HepG2 (cell line): Measurements from ENCODE around the gene ACTN4. TPM values are rescaled to one million over a fixed set of nuclear protein-coding genes. Genes with fewer than 3 reads are reported as not detected.

Source experiments
- FOXP1 ChIP-seq, 2 experiments: fragments of 450-650 bp in 1 of 2; IDR thresholded peaks; 2 replicates each; pipeline ENCODE4 v1.6.1; 2017 to 2018; ENCODE audit warnings: antibody characterized with exemption in 1 of 2
- KLF11 ChIP-seq: IDR thresholded peaks from 2 replicates; pipeline ENCODE4 v1.6.1; 2016; ENCODE audit warnings: missing compliant biosample characterization
- MAFK ChIP-seq, 2 experiments: IDR thresholded peaks in 1 of 2; conservative IDR thresholded peaks in 1 of 2; 2 replicates each; pipeline ENCODE4 v1.6.1; 2011; ENCODE audit warnings: improper control_type of control experiment in 2 of 2, low read length in 2 of 2
- MIXL1 ChIP-seq: IDR thresholded peaks from 2 replicates; pipeline ENCODE4 v1.6.1; 2016
- MXD4 ChIP-seq: IDR thresholded peaks from 2 replicates; pipeline ENCODE4 v1.6.1; 2016; ENCODE audit warnings: mild to moderate bottlenecking, missing biosample characterization, missing genetic modification reagents
- NFKB2 ChIP-seq: sonication (generic); formaldehyde crosslinking; IDR thresholded peaks from 2 replicates; pipeline ENCODE4 v1.4.0; 2020; ENCODE audit warnings: missing genetic modification reagents, borderline replicate concordance
- PATZ1 ChIP-seq: sonication (generic); formaldehyde crosslinking; IDR thresholded peaks from 2 replicates; pipeline ENCODE4 v1.4.0; 2020; ENCODE audit warnings: missing genetic modification reagents
- RBM22 ChIP-seq: fragments of 200-400 bp; formaldehyde crosslinking; optimal IDR thresholded peaks from 2 replicates; pipeline ENCODE3; 2017; ENCODE audit warnings: mild to moderate bottlenecking, low read length, moderate library complexity
- RXRB ChIP-seq: IDR thresholded peaks from 2 replicates; pipeline ENCODE4 v1.6.1; 2016; ENCODE audit warnings: borderline replicate concordance, missing genetic modification reagents, missing compliant biosample characterization
- SALL1 ChIP-seq: sonication (generic); formaldehyde crosslinking; IDR thresholded peaks from 2 replicates; pipeline ENCODE4 v1.8.0; 2022; ENCODE audit warnings: mild to moderate bottlenecking, missing genetic modification reagents
- SIX4 ChIP-seq: sonication (generic); formaldehyde crosslinking; IDR thresholded peaks from 2 replicates; pipeline ENCODE4 v1.4.0; 2020; ENCODE audit warnings: missing genetic modification reagents
- SOX6 ChIP-seq, 2 experiments: fragments of 450-650 bp in 1 of 2; sonication (generic) in 1 of 2; formaldehyde crosslinking in 1 of 2; IDR thresholded peaks; 2 replicates each; pipeline versions ENCODE4 v1.4.0 to v1.6.1; 2017 to 2020; ENCODE audit warnings: antibody characterized with exemption in 1 of 2, mild to moderate bottlenecking in 1 of 2, missing genetic modification reagents in 1 of 2
- SP5 ChIP-seq: IDR thresholded peaks from 2 replicates; pipeline ENCODE4 v1.6.1; 2016; ENCODE audit warnings: low read depth, borderline replicate concordance
- TCF12 ChIP-seq, 2 experiments: fragments of 450-650 bp in 1 of 2; sonication (generic) in 1 of 2; formaldehyde crosslinking in 1 of 2; IDR thresholded peaks; 2 replicates each; pipeline versions ENCODE4 v1.6.1 to v1.8.0; 2017 to 2022; ENCODE audit warnings: antibody characterized with exemption in 1 of 2, mild to moderate bottlenecking in 1 of 2, missing genetic modification reagents in 1 of 2, moderate library complexity in 1 of 2
- ZNF337 ChIP-seq: sonication (generic); formaldehyde crosslinking; IDR thresholded peaks from 2 replicates; pipeline ENCODE4 v1.5.1; 2020; ENCODE audit warnings: missing genetic modification reagents, low read depth, mild to moderate bottlenecking, borderline replicate concordance
- polyA plus RNA-seq, 8 experiments: library from polyadenylated mRNA; depleted of rRNA in 3 of 8; stranded (reverse) in 7 of 8; unstranded in 1 of 8; fragments of >200 nt; fragmentation: Illumina TruSeq in 4 of 8; extraction: Trizol in 4 of 8; gene quantifications; 2 replicates each; pipeline versions ENCODE4 v1.2.1 to v1.2.3, GENCODE V29; 2011 to 2016; ENCODE audit warnings: low read depth in 4 of 8, missing spikeins in 1 of 8, mixed read lengths in 1 of 8; ENCODE audit not compliant: insufficient read depth in 1 of 8
- total RNA-seq, 5 experiments: library from RNA; depleted of rRNA; stranded (reverse); fragments of >200 nt; fragmentation: Illumina TruSeq; extraction: Trizol; gene quantifications; 2 replicates each; pipeline ENCODE4 v1.2.3, GENCODE V29; 2016; ENCODE audit warnings: low read depth in 1 of 5
- TF ChIP-seq, protein P1 (sequence below): sonication (generic); IDR thresholded peaks from 2 replicates; pipeline ENCODE4 v1.6.1; 2016; ENCODE audit warnings: low read depth, borderline replicate concordance
- TF ChIP-seq, protein P2 (sequence below), 2 experiments: sonication (generic) in 1 of 2; formaldehyde crosslinking in 1 of 2; IDR thresholded peaks; 2 replicates each; pipeline versions ENCODE4 v1.5.1 to v1.6.1; 2011 to 2020; ENCODE audit warnings: borderline replicate concordance in 1 of 2, low read depth in 1 of 2, low read length in 1 of 2, mild to moderate bottlenecking in 1 of 2, missing genetic modification reagents in 1 of 2, moderate library complexity in 1 of 2
- TF ChIP-seq, protein P3 (sequence below): sonication (generic); formaldehyde crosslinking; IDR thresholded peaks from 2 replicates; pipeline ENCODE4 v1.4.0; 2020; ENCODE audit warnings: missing genetic modification reagents, borderline replicate concordance

ACTN4 gene
- total and polyA plus RNA-seq, 2 of the 13 experiments (the other 11 are each of a cell fraction or from before 2014, with no cell fraction given): 171 to 192 TPM

DNA sequence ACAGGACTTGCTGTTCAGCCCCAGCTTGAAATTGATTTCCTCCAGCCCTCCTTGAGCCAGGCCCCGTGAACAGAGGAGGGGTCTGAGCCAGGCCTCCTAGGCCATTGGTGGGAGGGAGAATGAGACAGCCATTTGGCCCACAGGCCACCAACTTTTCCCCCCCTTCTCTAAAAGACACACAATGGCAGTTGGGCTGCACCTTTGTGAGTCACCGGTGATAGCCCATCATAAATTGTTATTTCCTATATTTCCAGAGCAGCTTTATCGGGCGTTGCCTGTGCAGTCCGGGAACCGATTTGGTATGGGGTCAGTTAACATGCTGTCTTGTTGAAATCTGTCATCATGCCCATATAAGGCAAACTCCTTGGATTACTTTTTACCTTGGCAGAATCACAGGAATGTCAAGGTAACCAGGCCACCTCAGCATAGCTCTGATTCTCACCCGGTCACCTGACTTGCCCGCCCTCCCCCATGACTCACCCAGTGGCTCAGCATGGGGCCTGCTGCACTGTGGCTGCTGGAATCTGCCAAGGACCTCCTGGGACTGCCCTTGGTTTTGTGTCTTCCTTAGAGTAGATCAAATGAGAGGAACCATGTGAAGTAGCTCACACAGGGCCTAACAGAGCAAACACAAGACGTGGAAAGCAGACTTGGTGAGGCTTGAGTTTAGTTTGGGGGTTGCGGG is 36.1 kb downstream of the ACTN4 start (continued):
- TF ChIP-seq, protein P1, sequence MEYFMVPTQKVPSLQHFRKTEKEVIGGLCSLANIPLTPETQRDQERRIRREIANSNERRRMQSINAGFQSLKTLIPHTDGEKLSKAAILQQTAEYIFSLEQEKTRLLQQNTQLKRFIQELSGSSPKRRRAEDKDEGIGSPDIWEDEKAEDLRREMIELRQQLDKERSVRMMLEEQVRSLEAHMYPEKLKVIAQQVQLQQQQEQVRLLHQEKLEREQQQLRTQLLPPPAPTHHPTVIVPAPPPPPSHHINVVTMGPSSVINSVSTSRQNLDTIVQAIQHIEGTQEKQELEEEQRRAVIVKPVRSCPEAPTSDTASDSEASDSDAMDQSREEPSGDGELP: peak; percentile 56; the same call in 1 of the 2 replicates
- TF ChIP-seq MIXL1 (CRISPR knock-in tag) (0 out of 2 replicates have a peak, but pooled peaks have one; percentile 32), ZNF337 (CRISPR knock-in tag) (no peak), MAFK (conservative IDR thresholded peaks at IDR 0.05 in 1 of 2, IDR thresholded peaks at IDR 0.05 in 1 of 2; ENCODE audit: low read length in 2 of 2) (peak in 1 of 2 experiments; percentile 31; a peak in 1 of 4 replicates), RXRB (peak; percentile 63; the same call in 1 of the 2 replicates), NFKB2 (CRISPR knock-in tag) (peak; percentile 13; the same call in 1 of the 2 replicates), KLF11 (CRISPR knock-in tag) (0 out of 2 replicates have a peak, but pooled peaks have one; percentile 55), SIX4 (peak; percentile 56; the same call in 1 of the 2 replicates), FOXP1 (IDR thresholded peaks at IDR 0.05) (no peak), FOXP1 (CRISPR knock-in tag; IDR thresholded peaks at IDR 0.05) (0 out of 2 replicates have a peak, but pooled peaks have one; percentile 15), SP5 (peak; percentile 81), SOX6 (IDR thresholded peaks at IDR 0.05) (no peak), SOX6 (CRISPR knock-in tag; IDR thresholded peaks at IDR 0.05) (peak; percentile 65), PATZ1 (peak; percentile 69; the same call in 1 of the 2 replicates), TCF12 (IDR thresholded peaks at IDR 0.05) (no peak), TCF12 (CRISPR knock-in tag; IDR thresholded peaks at IDR 0.05) (no peak), MXD4 (CRISPR knock-in tag) (0 out of 2 replicates have a peak, but pooled peaks have one; percentile 34), RBM22 (peak; percentile 11), SALL1 (CRISPR knock-in tag) (peak; percentile 61)
- TF ChIP-seq, protein P2, sequence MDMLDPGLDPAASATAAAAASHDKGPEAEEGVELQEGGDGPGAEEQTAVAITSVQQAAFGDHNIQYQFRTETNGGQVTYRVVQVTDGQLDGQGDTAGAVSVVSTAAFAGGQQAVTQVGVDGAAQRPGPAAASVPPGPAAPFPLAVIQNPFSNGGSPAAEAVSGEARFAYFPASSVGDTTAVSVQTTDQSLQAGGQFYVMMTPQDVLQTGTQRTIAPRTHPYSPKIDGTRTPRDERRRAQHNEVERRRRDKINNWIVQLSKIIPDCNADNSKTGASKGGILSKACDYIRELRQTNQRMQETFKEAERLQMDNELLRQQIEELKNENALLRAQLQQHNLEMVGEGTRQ (IDR thresholded peaks at IDR 0.05; ENCODE audit: low read depth, low read length): peak; percentile 71
- TF ChIP-seq, protein P2 (CRISPR knock-in tag; IDR thresholded peaks at IDR 0.05; ENCODE audit: borderline replicate concordance): peak; percentile 98
- TF ChIP-seq, protein P3, sequence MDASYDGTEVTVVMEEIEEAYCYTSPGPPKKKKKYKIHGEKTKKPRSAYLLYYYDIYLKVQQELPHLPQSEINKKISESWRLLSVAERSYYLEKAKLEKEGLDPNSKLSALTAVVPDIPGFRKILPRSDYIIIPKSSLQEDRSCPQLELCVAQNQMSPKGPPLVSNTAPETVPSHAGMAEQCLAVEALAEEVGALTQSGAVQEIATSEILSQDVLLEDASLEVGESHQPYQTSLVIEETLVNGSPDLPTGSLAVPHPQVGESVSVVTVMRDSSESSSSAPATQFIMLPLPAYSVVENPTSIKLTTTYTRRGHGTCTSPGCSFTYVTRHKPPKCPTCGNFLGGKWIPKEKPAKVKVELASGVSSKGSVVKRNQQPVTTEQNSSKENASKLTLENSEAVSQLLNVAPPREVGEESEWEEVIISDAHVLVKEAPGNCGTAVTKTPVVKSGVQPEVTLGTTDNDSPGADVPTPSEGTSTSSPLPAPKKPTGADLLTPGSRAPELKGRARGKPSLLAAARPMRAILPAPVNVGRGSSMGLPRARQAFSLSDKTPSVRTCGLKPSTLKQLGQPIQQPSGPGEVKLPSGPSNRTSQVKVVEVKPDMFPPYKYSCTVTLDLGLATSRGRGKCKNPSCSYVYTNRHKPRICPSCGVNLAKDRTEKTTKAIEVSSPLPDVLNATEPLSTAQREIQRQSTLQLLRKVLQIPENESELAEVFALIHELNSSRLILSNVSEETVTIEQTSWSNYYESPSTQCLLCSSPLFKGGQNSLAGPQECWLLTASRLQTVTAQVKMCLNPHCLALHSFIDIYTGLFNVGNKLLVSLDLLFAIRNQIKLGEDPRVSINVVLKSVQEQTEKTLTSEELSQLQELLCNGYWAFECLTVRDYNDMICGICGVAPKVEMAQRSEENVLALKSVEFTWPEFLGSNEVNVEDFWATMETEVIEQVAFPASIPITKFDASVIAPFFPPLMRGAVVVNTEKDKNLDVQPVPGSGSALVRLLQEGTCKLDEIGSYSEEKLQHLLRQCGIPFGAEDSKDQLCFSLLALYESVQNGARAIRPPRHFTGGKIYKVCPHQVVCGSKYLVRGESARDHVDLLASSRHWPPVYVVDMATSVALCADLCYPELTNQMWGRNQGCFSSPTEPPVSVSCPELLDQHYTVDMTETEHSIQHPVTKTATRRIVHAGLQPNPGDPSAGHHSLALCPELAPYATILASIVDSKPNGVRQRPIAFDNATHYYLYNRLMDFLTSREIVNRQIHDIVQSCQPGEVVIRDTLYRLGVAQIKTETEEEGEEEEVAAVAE (CRISPR knock-in tag): peak; percentile 33; the same call in 1 of the 2 replicates
